ENCODE results near the gene CLCN6.

The CLCN6 gene

GRCh38 chr1:11888877-11889208, 82.9 kb downstream of the CLCN6 start:
- TF ChIP-seq TEAD4 (IDR thresholded peaks at IDR 0.05), result no peak
- no peak for TF ChIP-seq EGR1 (IDR thresholded peaks at IDR 0.05)
- TF ChIP-seq TAF1 (IDR thresholded peaks at IDR 0.05; ENCODE audit: low read depth), result no peak
- no peak for TF ChIP-seq CEBPB (IDR thresholded peaks at IDR 0.05)
- TF ChIP-seq ZBTB7A (IDR thresholded peaks at IDR 0.05; ENCODE audit: low read depth), result no peak
- TF ChIP-seq YY1 (IDR thresholded peaks at IDR 0.05; ENCODE audit: low read depth), result no peak
- TF ChIP-seq MAX (IDR thresholded peaks at IDR 0.05), result no peak
- no peak for TF ChIP-seq NFIC (IDR thresholded peaks at IDR 0.05)
- TF ChIP-seq USF1 (IDR thresholded peaks at IDR 0.05), result no peak

GRCh38 chr1:11891433-11892186, 85.6 kb downstream of the CLCN6 start:
- TF ChIP-seq RAD21 (IDR thresholded peaks at IDR 0.05; ENCODE audit: low read depth), result no peak
- TF ChIP-seq CREB1 (IDR thresholded peaks at IDR 0.05; ENCODE audit: low read depth), result no peak
- TF ChIP-seq TAF1 (IDR thresholded peaks at IDR 0.05; ENCODE audit: low read depth), result no peak
- no peak for TF ChIP-seq CEBPB (IDR thresholded peaks at IDR 0.05)
- no peak for TF ChIP-seq EP300 (IDR thresholded peaks at IDR 0.05; ENCODE audit: borderline replicate concordance)
- TF ChIP-seq ZBTB7A (IDR thresholded peaks at IDR 0.05; ENCODE audit: low read depth), result no peak
- TF ChIP-seq USF1 (IDR thresholded peaks at IDR 0.05), result no peak
- TF ChIP-seq MAX (IDR thresholded peaks at IDR 0.05), result no peak
- TF ChIP-seq YY1 (IDR thresholded peaks at IDR 0.05; ENCODE audit: low read depth), result no peak
- no peak for TF ChIP-seq TEAD4 (IDR thresholded peaks at IDR 0.05)

All from Ishikawa (cell line).